MCF 10A (cell line): ENCODE measurements around the gene MRPL43. TPM values are rescaled to one million over a fixed set of nuclear protein-coding genes. Genes with fewer than 3 reads are reported as not detected.

Experiments used
- BruUV-seq: library from RNA; stranded (reverse); fragments of 400-500 nt; replicated peaks from 2 replicates; lab custom pipeline; 2021; lab: Mats Ljungman, UMichigan
- CTCF ChIA-PET: fragments of 300-600 bp; sonication (Branson Sonifier 250); formaldehyde crosslinking; extraction: SDS; loops from one replicate; lab custom pipeline; 2021; ENCODE audit warnings: antibody characterized with exemption, inconsistent platforms; lab: Yijun Ruan, JAX
- POLR2A ChIA-PET: fragments of 300-600, 350-650 bp; sonication (Branson Sonifier 250); formaldehyde crosslinking; extraction: SDS; loops from one replicate; lab custom pipeline; 2020; ENCODE audit warnings: antibody characterized with exemption, inconsistent platforms; lab: Yijun Ruan, JAX
- DNase-seq: peaks from one replicate; pipeline ENCODE4 v3.0.0-alpha.2; 2018; ENCODE audit not compliant: unreplicated experiment
- H3K27ac Mint-ChIP-seq: one replicate; pipeline ENCODE4 v1.8.0; 2022; ENCODE audit warnings: mild to moderate bottlenecking, low read depth, mixed read lengths; ENCODE audit not compliant: unreplicated experiment
- H3K27me3 Mint-ChIP-seq: one replicate; pipeline ENCODE4 v1.8.0; 2022; ENCODE audit warnings: mixed read lengths; ENCODE audit not compliant: insufficient read depth, unreplicated experiment
- H3K36me3 Mint-ChIP-seq: one replicate; pipeline ENCODE4 v1.8.0; 2022; ENCODE audit warnings: mild to moderate bottlenecking, moderate library complexity, mixed read lengths; ENCODE audit not compliant: insufficient read depth, unreplicated experiment
- H3K4me1 Mint-ChIP-seq: one replicate; pipeline ENCODE4 v1.8.0; 2022; ENCODE audit warnings: mixed read lengths; ENCODE audit not compliant: insufficient read depth, unreplicated experiment
- H3K4me3 Mint-ChIP-seq: one replicate; pipeline ENCODE4 v1.8.0; 2022; ENCODE audit warnings: mild to moderate bottlenecking, moderate library complexity, mixed read lengths; ENCODE audit not compliant: unreplicated experiment
- H3K9me3 Mint-ChIP-seq: one replicate; pipeline ENCODE4 v1.8.0; 2022; ENCODE audit warnings: mixed read lengths; ENCODE audit not compliant: unreplicated experiment
- intact Hi-C: fragments of 100-400 bp; cut with micrococcal nuclease; formaldehyde crosslinking; loops from 2 replicates; pipeline ENCODE4 v1.14.1; 2022
- total RNA-seq: library from RNA; stranded (reverse); gene quantifications from 2 replicates; pipeline ENCODE4 v1.2.3, GENCODE V29; 2022
- TF ChIP-seq, protein P1 (sequence below): fragments of 200-600 bp; IDR thresholded peaks from one replicate; pipeline ENCODE4 v1.8.0; 2022; ENCODE audit warnings: antibody characterized with exemption, mild to moderate bottlenecking; ENCODE audit not compliant: unreplicated experiment

MRPL43 gene
- total RNA-seq, 1 experiment from 2014 or later: 64.8 TPM

DNA sequence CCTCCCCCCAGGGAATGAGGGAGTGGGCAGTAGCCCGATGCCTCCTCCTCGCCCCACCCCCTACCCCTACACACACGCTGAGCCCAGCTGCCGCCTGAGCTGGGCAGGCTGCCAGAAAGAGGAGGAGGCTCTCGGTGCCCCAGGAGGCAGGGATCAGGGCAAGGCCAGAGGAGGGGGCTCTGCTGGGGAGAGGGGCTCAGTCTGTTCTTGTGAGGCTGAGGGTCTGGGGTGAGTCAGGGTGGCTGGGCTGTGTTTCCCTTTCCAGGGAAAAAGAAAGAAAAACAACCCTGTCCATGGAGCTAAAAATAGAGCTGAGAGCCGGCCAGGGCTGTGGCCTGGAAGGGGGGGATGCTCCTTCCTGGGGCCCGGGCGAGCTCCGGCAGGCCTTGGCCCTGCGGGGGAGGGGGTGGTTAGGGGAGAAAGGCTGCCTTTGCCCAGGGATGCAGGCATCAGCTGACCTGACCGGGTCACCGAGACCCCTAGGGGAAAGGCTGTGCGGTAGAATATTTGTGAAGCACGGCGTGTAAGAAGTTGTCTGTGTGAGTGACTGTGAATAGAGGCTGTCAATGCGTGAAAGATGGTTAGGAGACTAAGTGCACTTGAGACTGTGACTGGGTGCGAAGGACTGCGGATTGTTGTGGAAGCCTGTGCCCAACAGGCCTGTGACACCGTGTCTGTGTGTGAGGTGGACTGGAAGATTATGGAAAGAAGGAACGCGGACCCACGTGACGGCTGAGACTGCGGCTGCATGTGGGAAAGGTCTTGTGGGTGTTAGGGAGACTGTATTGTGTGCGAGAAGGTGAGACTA is 11.1 kb upstream of the MRPL43 start:
- CTCF ChIA-PET: interaction anchor here (0.6 to 12.3 kb wide), 20 partner anchors 8 to 1356 kb away, joined by 3 to 199 read pairs (median 4); partner anchors contain the start of genes MRPL43, PDZD7, SFXN3 and TWNK
- intact Hi-C loops: loop anchor here (1.0 kb wide), 1 partner anchor 15 kb away; no protein-coding TSS in a partner anchor

DNA sequence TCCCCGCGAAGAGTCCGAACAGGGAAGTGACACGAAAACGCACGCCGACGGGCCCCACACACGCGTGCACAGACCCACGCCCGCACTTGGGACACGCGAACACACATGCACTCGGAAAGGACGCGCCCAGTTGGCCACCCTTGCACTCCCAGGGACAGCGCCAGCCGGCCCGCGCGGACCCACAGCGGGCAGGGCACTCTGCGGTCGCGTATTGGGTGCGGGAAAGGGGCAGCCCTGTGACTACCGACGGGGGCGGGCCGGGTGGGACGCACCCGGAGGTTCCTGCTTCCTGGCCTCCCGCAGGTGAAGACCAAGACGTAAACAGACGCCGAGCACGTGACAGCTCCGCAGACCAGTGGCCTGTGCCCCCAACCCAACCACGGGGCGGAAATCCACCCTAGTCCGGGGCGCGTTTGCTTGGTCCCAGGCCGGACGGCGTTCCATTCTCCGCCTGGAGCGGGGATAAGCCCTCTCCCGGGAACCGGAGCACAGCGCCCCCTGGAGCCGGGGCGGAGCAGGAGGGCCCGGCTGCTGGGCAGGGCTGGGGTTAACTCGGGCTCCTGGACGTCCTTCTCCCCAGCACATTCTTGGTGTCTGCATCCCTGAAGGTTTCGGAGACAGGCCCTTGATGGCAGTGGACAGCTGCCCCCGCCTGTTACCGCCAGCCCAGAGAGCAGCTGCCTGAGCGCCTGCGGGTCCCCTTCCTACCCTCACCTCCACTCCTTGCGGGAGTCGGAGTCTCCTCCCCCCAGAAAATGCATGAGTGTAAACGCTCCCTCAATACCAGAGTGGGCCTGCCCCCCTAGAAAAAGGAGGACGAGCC is 10.3 kb upstream of the MRPL43 start:
- intact Hi-C loops: loop anchor here (1.0 kb wide), 1 partner anchor 16 kb away; no protein-coding TSS in a partner anchor
- peak overlapping the region; percentile 44 for H3K27ac Mint-ChIP-seq
- ChIA-PET CTCF (interaction anchor here (0.6 to 12.3 kb wide), 26 partner anchors 9 to 1357 kb away, joined by 3 to 199 read pairs (median 4); partner anchors contain the start of genes HIF1AN, MRPL43, PDZD7 and SEMA4G), POLR2A (interaction anchor here (0.6 to 7.5 kb wide), 19 partner anchors 9 to 1506 kb away, joined by 3 to 74 read pairs (median 4); partner anchors contain the start of genes KAZALD1, MRPL43, OGA and PDZD7)
- no peaks in the 10 kb centered on the region for H3K9me3 Mint-ChIP-seq
- no TSS peak for BruUV-seq
- H3K4me1 Mint-ChIP-seq: peaks cover 19% of the 10 kb centered on the region
- TF ChIP-seq, protein P1, sequence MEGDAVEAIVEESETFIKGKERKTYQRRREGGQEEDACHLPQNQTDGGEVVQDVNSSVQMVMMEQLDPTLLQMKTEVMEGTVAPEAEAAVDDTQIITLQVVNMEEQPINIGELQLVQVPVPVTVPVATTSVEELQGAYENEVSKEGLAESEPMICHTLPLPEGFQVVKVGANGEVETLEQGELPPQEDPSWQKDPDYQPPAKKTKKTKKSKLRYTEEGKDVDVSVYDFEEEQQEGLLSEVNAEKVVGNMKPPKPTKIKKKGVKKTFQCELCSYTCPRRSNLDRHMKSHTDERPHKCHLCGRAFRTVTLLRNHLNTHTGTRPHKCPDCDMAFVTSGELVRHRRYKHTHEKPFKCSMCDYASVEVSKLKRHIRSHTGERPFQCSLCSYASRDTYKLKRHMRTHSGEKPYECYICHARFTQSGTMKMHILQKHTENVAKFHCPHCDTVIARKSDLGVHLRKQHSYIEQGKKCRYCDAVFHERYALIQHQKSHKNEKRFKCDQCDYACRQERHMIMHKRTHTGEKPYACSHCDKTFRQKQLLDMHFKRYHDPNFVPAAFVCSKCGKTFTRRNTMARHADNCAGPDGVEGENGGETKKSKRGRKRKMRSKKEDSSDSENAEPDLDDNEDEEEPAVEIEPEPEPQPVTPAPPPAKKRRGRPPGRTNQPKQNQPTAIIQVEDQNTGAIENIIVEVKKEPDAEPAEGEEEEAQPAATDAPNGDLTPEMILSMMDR: peak; percentile 82
- peak; percentile 79 for DNase-seq
- H3K27me3 Mint-ChIP-seq: no peaks in the 10 kb centered on the region
- peaks cover 34% of the 10 kb centered on the region for H3K36me3 Mint-ChIP-seq
- peak overlapping the region; percentile 76 for H3K4me3 Mint-ChIP-seq

More for the DNA sequence above, 11.1 kb upstream of the MRPL43 start:
- Mint-ChIP-seq H3K27me3 (no peaks in the 10 kb centered on the region), H3K9me3 (no peaks in the 10 kb centered on the region), H3K36me3 (peaks cover 26% of the 10 kb centered on the region), H3K27ac (peak overlapping the region; percentile 44), H3K4me3 (peak overlapping the region; percentile 76), H3K4me1 (peaks cover 19% of the 10 kb centered on the region)
- no TSS peak for BruUV-seq
- TF ChIP-seq, protein P1: no peak
- POLR2A ChIA-PET: interaction anchor here (0.6 to 7.5 kb wide), 14 partner anchors 8 to 341 kb away, joined by 3 to 74 read pairs (median 6); partner anchors contain the start of genes KAZALD1, MRPL43, PDZD7 and SFXN3
- DNase-seq: peak; percentile 86

DNA sequence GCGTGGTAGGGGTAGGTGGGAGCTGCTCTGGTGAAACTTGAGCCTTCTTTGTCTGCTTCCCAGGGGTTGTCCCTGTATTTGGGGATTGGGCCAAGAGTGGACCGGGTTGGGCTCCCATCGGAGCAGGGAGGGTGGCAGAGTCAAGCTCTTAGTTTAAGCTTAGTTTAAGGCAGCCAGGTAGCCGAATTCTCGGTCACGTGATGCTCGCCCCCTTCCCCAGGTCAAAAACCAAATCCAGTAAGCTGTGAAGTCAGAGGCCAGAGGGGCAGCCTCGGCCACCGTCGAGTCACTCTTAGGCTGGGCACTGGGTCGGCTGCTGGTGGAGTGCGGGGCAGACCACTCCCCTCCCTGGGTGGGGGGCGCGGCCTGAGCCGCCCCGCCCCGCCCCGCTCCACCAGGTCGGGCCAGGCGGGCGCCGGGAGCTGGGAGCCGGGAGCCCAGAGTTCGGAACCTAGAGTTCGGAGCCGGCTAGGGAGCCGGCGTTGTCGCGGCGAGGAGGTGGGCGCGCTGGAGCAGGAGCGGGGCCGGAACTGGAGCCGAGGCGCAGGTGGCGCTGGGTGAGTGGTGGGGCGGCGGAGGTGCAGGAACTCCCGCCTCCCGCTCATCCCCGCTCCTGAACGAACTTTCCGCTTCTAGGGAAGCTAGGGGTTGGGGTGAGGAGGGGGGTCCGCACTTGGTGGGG is 9.5 kb upstream of the MRPL43 start:
- no peak overlapping the region for H3K27ac Mint-ChIP-seq
- H3K4me1 Mint-ChIP-seq: peaks cover 19% of the 10 kb centered on the region
- H3K9me3 Mint-ChIP-seq: no peaks in the 10 kb centered on the region
- DNase-seq: peak; percentile 34
- peaks cover 36% of the 10 kb centered on the region for H3K36me3 Mint-ChIP-seq
- ChIA-PET CTCF (interaction anchor here (0.6 to 12.3 kb wide), 17 partner anchors 9 to 1103 kb away, joined by 3 to 199 read pairs (median 4); partner anchors contain the start of genes HIF1AN, MRPL43, PDZD7 and SEMA4G), POLR2A (interaction anchor here (0.6 to 7.5 kb wide), 14 partner anchors 8 to 1507 kb away, joined by 3 to 74 read pairs (median 4); partner anchors contain the start of genes KAZALD1, MRPL43, OGA and PDZD7)
- intact Hi-C loops: no loop called here
- BruUV-seq: no TSS peak
- no peaks in the 10 kb centered on the region for H3K27me3 Mint-ChIP-seq
- peak overlapping the region; percentile 76 for H3K4me3 Mint-ChIP-seq
- TF ChIP-seq, protein P1: no peak
